Lung (tissue), 12 donors: ENCODE measurements around the gene GSG1L2. TPM values are rescaled to one million over a fixed set of nuclear protein-coding genes. Genes with fewer than 3 reads are reported as not detected.
A peak's percentile ranks its signal among the peaks of the same experiment; 100 is the strongest.
"Not testable (repeated sequence)": the region's sequence is repeated elsewhere in the genome, so short reads cannot be mapped to it uniquely, and the experiment has no call there.

Experiments
- ATAC-seq: fragments of 200-7000 bp; cut with Tn5 transposase; one replicate; pipeline ENCODE4 v1.9.1; 2020; ENCODE audit warnings: moderate number of reproducible peaks; ENCODE audit not compliant: insufficient read depth, low FRiP score
- DNase-seq, 3 donors: peaks; one replicate each; pipeline ENCODE4 v3.0.0-alpha.2; 2013 to 2017
- H3K27ac ChIP-seq, 2 donors: one replicate each; pipeline ENCODE4 v1.5.1; 2013; ENCODE audit warnings: mild to moderate bottlenecking in 2 of 2, moderate library complexity in 2 of 2, control low read depth in 1 of 2, inconsistent platforms in 1 of 2, low read depth in 1 of 2, low read length in 1 of 2
- H3K27me3 ChIP-seq, 3 donors: one replicate each; pipeline ENCODE4 v1.5.1; 2013; ENCODE audit warnings: low read length in 2 of 3; ENCODE audit not compliant: control insufficient read depth in 3 of 3, insufficient read depth in 3 of 3
- H3K36me3 ChIP-seq, 4 donors: one replicate each; pipeline ENCODE4 v1.5.1; 2013; ENCODE audit warnings: low read length in 4 of 4, mild to moderate bottlenecking in 1 of 4, moderate library complexity in 1 of 4; ENCODE audit not compliant: control insufficient read depth in 4 of 4, insufficient read depth in 4 of 4
- H3K4me1 ChIP-seq, 5 donors: one replicate each; pipeline ENCODE4 v1.5.1; 2013; ENCODE audit warnings: low read length in 5 of 5, mild to moderate bottlenecking in 2 of 5, moderate library complexity in 1 of 5; ENCODE audit not compliant: control insufficient read depth in 5 of 5, insufficient read depth in 5 of 5
- H3K4me3 ChIP-seq: one replicate; pipeline ENCODE4 v1.5.1; 2013; ENCODE audit warnings: mild to moderate bottlenecking, control low read depth, moderate library complexity
- H3K9ac ChIP-seq, 2 donors: one replicate each; pipeline ENCODE4 v1.5.1; 2013; ENCODE audit warnings: low read length in 2 of 2, control low read depth in 1 of 2; ENCODE audit not compliant: insufficient read depth in 1 of 2
- H3K9me3 ChIP-seq, 4 donors: one replicate each; pipeline ENCODE4 v1.5.1; 2013; ENCODE audit warnings: low read length in 3 of 4, mild to moderate bottlenecking in 1 of 4, moderate library complexity in 1 of 4; ENCODE audit not compliant: control insufficient read depth in 4 of 4, insufficient read depth in 3 of 4
- WGBS, 2 donors: extraction: QIAGEN DNeasy Blood & Tissue Kit; methylation state at CpG; one replicate each; pipeline ENCODE4 v1.1.7; 2013; 5-methylcytosine and 5-hydroxymethylcytosine counted together
- polyA plus RNA-seq, 2 donors: library from polyadenylated mRNA; stranded (reverse); fragments of 200-250 nt; gene quantifications; one replicate each; pipeline ENCODE4 v1.2.1, GENCODE V29; 2013
- total RNA-seq, 2 donors: library from RNA; depleted of rRNA in 1 of 2; stranded (reverse); fragments of >200 nt in 1 of 2; gene quantifications; one replicate each; pipeline ENCODE4 v1.2.1, GENCODE V29; 2014 to 2021
- TF ChIP-seq, protein P1 (sequence below): IDR thresholded peaks from 2 replicates; pipeline ENCODE4 v1.5.1; 2012; ENCODE audit warnings: mild to moderate bottlenecking; ENCODE audit errors: control extremely low read depth, extremely low read depth
- donor health status: control.
- donor health status: control.
- donor health status: Bipolar disorder and iron deficiency.
- donor health status: healthy.
- donor health status: DM: yes; HTN: yes; CAD: no.

Gene GSG1L2
- total and polyA plus RNA-seq, 4 donors: not detected

DNA sequence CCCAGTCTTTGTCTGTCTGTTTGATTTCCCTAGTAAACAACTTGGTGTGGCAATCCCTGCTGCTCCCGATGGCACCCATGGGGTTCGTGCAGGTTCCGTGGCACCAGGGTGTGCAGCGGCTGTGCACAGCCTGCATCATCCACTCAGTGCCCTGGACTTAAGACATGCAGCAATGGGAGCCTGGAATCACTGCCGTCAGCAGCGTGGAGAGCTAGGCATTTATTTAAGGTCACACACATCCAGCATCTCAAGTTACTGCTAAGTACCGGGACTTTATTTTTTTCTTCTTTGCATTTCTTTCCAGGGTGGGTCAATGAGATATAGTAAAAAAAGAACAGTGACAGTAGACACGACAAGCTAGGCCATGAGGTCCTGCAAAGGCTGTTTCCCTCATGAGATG lies 33.3 kb downstream of the GSG1L2 start:
- 72 to 91% methylated on average over 8 of the region's 8 CpGs for WGBS, 2 donors
- TF ChIP-seq, protein P1, sequence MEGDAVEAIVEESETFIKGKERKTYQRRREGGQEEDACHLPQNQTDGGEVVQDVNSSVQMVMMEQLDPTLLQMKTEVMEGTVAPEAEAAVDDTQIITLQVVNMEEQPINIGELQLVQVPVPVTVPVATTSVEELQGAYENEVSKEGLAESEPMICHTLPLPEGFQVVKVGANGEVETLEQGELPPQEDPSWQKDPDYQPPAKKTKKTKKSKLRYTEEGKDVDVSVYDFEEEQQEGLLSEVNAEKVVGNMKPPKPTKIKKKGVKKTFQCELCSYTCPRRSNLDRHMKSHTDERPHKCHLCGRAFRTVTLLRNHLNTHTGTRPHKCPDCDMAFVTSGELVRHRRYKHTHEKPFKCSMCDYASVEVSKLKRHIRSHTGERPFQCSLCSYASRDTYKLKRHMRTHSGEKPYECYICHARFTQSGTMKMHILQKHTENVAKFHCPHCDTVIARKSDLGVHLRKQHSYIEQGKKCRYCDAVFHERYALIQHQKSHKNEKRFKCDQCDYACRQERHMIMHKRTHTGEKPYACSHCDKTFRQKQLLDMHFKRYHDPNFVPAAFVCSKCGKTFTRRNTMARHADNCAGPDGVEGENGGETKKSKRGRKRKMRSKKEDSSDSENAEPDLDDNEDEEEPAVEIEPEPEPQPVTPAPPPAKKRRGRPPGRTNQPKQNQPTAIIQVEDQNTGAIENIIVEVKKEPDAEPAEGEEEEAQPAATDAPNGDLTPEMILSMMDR: no peak
- Histone ChIP-seq H3K4me1 (peaks cover 0 to 5% (median 0%) of the 10 kb centered on the region in 5 donors), H3K27me3 (no peaks in the 10 kb centered on the region), H3K27ac (no peak overlapping the region), H3K36me3 (no peaks in the 10 kb centered on the region), H3K4me3 (no peak overlapping the region), H3K9ac (no peak overlapping the region), H3K9me3 (peaks cover 0 to 2% (median 0%) of the 10 kb centered on the region in 4 donors)
- ATAC-seq (no peak), DNase-seq (peak in 1 of 3 donors; percentile 44)

DNA sequence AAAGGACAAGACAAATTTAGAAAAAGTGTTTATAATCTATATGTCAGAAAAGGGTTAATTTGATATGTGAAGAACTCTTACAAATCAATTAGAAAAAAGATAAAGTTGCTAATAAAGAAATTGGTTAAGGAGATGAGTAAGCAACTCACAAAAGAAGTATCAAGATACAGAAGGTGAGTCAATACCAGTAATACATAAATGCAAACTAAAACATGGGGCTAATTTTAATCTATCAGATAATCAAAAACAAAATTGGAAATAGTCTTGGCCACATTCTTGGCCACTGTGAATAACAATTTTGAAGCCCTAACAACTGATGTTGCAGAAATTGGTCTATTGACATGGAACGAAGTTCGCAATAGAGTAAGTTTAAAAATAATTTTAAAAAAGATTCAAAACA lies 37.3 kb downstream of the GSG1L2 start:
- no peaks in the 10 kb centered on the region for H3K36me3 ChIP-seq
- H3K9me3 ChIP-seq: peaks cover 0 to 4% (median 0%) of the 10 kb centered on the region in 4 donors
- no peak overlapping the region for H3K27ac ChIP-seq
- peaks cover 0 to 2% (median 0%) of the 10 kb centered on the region in 3 donors for H3K27me3 ChIP-seq
- no peak for DNase-seq
- TF ChIP-seq, protein P1: no peak
- H3K4me1 ChIP-seq: peaks cover 0 to 5% (median 0%) of the 10 kb centered on the region in 5 donors
- no peak for ATAC-seq
- WGBS, 2 donors: 97 to 99% methylated on average over 2 of the region's 2 CpGs
- H3K4me3 ChIP-seq: no peak overlapping the region
- no peak overlapping the region for H3K9ac ChIP-seq

DNA sequence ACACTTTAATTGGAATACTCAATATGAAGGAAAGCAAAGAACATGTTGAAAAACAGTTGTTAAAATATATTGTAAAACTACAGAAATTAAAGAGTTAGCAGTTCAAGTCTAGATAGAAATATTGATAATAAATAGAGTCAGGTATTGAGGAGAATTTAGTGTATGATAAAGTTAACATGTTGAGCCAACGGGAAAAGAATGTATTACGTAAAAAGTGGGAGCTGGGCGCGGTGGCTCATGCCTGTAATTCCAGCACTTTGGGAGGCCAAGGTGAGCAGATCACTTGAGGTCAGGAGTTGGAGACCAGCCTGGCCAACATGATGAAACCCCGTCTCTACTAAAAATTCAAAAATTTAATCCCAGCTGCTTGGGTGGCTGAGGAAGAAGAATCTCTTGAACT lies 38.4 kb downstream of the GSG1L2 start:
- not testable (repeated sequence) for DNase-seq, H3K27me3 ChIP-seq, H3K9me3 ChIP-seq, H3K27ac ChIP-seq, H3K4me1 ChIP-seq, H3K9ac ChIP-seq, H3K4me3 ChIP-seq, H3K36me3 ChIP-seq, ATAC-seq
- 92% methylated on average over 5 of the region's 5 CpGs for WGBS, 2 donors

DNA sequence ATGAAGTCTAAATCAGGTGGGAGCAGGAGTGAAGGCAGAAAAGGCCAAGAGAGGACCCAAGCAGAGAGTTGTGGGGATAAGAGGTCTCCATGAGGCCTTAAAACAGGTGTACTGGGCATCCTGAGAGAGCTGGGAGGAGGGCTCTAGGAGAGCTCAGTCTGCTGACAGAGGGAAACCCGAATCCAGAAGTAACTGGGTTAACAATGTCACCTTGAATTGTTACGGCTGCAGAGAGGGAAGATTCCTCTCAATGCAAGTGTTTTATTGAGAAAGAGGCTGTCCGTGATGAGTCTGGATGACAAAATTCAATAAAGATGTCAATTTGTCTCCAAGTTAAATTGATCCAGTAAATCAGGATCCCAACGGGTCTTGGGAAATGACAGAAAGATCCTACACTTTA lies 38.8 kb downstream of the GSG1L2 start:
- ATAC-seq (no peak), DNase-seq (no peak)
- TF ChIP-seq, protein P1: no peak
- Histone ChIP-seq H3K4me1 (no peaks in the 10 kb centered on the region), H3K9ac (no peak overlapping the region), H3K27ac (no peak overlapping the region), H3K9me3 (peaks cover 0 to 4% (median 0%) of the 10 kb centered on the region in 4 donors), H3K4me3 (no peak overlapping the region), H3K36me3 (no peaks in the 10 kb centered on the region), H3K27me3 (peaks cover 0 to 2% (median 0%) of the 10 kb centered on the region in 3 donors)
- WGBS, 2 donors: 79 to 89% methylated on average over 4 of the region's 4 CpGs
